GM19240 (cell line): ENCODE measurements around the gene GRM5.
"Not testable (repeated sequence)": the region's sequence is repeated elsewhere in the genome, so short reads cannot be mapped to it uniquely, and the experiment has no call there.

Experiments
- DNase-seq: peaks from one replicate; pipeline ENCODE4 v3.0.0; 2011; ENCODE audit warnings: low spot score; ENCODE audit not compliant: insufficient read length

Gene GRM5

DNA sequence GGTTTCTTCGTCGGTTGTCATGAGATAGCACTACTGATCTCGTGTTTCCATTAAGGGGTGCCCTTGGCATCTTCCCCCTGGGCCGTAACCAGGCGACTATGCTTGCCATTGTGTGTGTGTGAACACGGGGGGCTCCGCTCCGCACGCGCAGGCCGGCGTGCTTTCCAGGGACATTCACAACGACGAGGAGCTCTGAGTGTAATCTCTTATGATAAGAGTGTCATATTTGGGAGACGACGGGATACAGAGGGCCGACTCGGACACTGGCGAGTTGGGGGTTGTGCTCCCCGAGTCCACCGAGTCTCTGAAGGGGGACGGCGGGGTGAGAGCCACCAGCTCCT, 557.4 kb downstream of the GRM5 start:
- no peak for DNase-seq

DNA sequence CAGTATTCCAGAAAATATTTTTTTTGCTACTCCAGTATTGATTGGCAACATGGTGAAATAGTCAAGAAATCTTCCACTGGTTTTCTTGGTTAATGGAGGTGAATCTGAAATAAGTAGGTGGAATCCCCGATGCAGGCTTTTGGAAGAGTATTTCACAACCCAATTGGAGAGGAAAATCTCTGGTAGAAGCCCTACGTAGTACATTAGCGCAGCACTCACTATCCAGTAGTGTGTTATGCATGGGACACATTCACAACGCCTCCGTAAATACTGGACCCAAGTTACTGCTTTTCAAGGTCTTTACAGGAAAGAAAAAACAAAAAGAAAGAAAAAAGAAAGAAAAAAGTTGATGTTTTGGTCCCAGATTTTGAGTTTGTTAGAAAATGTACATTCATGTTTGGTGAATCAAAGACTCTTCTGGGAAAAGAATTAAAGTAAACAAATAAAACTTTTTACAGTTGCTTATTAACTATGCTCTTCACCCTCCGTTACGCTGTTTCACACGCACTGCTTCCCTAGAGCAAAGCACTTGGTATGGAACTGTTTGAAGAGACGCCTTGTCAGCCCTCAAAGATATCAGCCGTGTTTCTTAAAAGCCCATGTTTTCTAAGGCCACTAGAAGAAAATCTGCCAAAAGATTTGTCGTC, 557.9 kb downstream of the GRM5 start:
- no peak for DNase-seq

DNA sequence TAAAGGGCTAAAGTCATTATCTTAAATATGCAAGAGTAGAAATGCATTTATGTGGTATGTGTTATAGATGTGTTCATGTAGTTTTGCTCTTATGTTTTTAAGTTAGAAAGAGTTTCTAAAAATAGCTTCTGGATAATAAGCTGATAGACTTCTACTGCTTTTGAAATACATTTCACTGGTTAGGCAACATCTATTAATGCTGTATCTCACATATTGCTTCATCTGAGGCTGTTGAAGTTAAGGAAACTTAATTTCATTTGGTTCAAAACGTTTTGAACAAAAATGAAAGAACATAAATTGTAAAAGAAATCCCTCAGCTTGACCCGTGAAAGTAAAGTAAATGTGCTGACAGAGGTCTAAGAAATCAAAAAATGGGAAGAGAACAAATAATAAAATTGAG, 564.2 kb downstream of the GRM5 start:
- DNase-seq, result no peak

DNA sequence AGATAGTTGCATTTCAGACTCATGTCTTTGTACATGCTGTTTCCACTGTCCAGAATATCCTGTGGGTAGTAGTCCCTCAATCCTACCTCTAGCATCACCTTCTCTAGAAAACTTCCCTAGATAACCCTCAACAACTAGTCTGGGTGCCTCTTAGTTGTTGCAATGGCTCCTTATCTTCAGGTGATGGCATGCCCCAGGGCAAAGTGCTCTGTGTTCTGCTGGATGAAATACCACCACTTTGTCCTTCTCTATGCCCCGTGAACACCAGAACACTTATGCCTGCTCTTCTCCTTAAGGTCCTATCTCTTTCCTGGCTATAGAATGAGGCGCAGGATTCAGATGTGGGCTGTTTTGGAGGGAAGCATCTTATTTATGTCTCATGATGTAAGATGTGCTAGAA, 569.9 kb downstream of the GRM5 start:
- DNase-seq, result no peak

DNA sequence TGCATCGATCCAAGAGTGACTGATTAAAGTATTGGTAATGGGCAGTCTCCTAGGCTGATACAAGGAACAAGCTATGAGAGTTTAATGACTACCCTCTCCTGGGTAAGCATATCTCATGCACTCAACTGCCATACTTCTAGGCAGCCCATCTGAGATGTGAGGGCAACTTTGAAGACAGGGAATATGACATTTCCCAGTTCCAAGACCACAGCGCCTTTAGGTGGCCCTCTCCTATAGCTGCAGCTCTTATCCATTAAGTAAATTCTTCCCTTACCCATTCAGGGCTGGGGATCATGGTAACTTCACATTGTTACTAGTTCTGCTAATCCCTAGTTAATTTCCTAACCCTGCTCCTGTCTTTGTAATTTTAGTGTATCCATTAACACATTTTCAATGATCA, 570.9 kb downstream of the GRM5 start:
- DNase-seq, result no peak

DNA sequence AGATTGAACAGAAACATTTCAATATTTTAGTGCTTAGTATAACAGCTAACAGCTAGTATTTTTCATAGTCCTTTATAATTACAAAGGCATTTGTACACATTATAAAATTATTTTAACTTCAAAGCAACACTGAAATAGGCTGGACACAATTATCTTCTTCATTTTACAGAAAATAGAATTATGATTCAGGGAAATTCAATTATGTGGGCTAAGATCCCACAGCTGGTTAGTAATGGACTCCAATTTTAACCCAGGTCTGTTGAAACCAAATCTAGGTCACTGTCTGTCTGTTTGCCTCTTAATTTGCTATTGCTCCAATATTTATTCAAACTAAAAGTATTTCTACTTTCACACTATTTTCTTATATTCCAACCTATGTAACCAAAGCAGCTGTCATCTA, 574.1 kb downstream of the GRM5 start:
- no peak for DNase-seq

DNA sequence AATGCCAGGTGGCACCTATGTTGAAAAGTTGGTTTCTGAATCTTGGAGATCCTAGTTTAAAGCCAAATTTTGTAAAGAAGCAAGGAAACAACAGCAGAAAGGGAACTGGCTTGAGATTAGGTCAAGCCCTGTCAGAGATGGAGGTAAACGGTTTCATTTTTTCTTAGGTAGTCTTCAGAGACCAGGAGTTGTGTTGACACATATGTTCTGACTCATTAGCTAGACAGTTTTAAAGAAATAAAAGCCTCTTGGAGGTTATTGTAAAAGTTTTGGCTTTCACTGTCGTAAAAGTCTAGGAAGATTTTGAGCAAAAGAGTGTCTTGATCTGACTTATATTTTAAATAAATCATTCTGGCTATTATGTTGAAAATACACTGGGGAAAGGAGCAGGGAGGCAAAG, 576.8 kb downstream of the GRM5 start:
- no peak for DNase-seq

DNA sequence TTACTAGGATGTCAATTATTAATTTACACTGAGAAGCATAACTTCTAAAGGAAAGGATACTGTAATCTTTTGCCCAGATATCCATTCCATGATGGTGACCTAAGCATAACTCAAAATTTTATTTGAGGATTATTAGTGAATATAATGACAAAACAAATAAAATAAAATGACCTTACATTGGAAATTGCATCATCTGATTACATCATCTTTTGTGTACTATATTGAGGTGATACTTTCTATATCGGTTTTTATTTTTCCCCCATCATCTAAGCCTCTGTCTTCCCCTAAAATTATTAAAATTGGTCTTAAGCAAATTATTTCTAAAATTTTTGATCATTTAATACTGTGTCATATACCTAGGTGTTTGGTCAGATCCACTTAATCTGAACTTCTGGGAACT, 578.1 kb downstream of the GRM5 start:
- no peak for DNase-seq

DNA sequence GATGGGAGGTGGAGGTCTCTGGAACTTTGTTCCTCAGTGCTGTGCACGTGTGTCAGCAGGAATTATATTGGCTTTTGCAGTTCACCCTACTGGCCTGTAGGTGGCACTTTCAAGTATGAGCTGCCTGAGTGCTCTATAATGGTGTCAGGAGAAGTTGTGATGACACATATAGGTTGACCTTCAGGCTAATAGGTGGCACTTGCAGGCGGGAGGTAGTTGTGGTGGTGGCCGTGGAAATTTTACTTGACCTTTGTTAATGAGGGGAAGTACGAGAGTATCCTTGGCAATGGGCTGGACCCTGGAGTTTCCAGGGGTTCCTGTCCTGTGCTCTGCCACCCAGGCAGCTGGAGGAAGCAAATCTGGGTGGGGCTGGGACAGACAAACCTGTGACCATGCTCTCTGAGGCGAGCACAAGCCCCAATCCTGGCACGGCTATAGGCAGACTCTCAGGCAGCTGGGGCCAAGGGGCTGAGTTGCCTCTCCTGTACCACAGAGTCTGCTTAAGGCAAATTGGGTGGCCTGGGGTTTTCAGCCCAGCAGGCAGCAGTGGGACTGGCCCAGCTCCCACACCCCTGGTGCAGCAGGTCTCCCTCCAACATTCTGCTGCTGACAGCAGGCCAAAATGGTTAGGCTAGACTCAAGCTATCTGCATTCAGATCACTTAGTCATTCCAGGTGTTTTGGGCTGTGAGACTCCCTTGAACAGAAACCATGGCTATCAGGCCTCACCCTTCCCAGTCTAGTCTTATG, 580.7 kb downstream of the GRM5 start:
- peak; percentile 12 for DNase-seq

DNA sequence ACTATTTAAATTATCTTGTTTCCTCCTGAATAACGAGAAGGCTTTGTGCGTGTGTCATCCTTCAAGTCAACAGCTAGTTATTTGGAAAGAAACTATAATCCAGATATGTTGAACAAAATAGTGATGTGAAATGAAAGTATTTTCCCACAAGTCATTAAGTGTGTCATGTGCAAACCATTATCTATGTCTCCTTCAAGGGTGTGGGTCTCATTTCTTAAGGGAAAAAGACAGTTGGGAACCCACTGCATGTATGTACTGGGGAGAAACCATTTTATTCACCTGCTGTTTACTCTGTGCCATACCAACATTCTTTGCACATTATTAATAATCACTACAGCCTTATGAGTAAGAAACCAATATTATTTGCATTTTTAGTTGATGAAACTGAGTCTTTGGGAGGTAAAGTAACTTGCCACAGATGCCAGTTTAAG, 582.9 kb downstream of the GRM5 start:
- no peak for DNase-seq

DNA sequence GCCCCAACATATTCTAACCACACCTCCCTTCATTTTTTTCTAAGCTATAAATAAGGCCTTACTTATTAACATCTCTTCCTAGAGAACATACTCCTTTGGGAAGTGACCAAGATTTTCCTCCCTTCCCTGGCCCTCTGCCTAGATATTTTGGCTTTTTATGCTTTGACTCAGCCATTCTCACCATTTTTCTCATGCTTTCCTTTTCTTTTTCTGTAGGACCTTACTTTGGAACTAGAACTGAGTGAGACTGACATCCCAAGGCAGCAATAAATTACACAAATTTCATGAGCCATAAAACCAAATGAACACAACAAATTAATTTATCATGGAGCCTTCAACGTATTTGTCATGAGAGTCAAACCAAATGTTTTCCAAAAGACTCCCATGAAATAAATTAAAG, 585.6 kb downstream of the GRM5 start:
- DNase-seq, result no peak

DNA sequence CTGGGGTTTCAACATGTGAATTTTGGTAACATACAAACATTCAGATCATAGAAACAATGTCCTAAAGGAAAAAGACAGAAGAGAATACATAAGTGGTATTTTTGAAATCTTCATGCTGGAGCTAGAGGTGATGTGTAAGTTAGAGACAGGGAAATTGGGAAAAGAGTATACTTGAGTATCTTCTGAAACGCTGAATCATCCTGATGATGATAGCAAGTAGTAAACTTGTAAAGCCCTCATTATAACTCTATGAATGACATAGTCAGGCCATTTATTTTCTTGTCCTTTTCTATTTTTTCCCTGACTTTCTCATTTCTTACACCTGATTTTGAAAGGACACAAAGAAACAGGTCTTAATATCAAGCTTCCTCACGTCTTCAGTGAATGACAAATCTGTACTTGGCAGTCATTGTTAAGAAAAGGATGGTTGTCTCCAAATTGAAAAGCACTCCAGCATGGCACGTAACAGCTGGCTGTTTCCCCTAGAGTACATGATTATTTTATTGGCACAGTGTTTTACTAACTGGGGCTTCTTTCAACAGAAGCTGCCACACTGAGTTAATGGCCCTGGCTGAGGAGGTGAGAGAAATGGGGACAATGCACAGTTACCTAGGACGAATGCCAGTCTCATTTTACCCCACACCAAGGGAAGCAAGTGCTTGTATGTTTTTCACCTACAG, 587.5 kb downstream of the GRM5 start:
- DNase-seq, result no peak

DNA sequence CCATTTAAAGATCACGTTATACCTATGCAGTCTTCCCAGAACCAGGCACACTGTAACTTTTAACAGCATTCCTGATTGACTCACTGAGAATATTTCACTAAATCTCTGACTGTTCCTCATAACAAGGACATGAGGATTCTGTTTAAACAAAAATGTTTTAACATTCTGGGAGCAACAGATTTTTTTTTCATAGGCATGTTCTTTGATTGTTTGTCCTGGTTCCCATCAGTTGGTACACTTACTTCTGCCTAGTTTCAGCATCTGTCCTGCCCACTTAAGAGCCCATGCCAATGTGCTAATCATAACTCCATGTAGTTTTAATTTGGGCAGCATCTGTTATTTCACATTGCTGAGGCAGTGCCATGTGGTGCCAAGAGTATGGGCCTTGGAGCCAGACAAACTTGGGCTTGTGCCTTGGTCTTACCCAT, 589.8 kb downstream of the GRM5 start:
- no peak for DNase-seq

DNA sequence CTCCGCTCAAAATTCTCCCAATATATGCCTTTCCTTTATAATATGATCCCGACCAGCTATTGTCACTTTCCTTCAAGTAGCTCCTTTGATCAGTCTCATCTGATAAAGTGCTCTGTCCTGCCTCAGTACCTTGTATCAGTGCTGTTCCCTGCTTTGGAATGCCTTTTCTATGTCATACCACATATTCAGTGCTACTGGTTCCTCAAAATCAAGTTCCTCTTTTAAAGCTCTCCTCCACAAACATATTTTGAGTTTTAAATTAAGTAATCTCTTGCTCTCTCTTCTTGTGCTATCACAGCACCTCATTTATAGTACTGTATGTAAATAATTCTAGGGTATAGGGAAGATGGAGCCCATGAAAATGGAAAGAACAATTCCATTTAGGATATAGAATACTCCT, 591.1 kb downstream of the GRM5 start:
- no peak for DNase-seq

DNA sequence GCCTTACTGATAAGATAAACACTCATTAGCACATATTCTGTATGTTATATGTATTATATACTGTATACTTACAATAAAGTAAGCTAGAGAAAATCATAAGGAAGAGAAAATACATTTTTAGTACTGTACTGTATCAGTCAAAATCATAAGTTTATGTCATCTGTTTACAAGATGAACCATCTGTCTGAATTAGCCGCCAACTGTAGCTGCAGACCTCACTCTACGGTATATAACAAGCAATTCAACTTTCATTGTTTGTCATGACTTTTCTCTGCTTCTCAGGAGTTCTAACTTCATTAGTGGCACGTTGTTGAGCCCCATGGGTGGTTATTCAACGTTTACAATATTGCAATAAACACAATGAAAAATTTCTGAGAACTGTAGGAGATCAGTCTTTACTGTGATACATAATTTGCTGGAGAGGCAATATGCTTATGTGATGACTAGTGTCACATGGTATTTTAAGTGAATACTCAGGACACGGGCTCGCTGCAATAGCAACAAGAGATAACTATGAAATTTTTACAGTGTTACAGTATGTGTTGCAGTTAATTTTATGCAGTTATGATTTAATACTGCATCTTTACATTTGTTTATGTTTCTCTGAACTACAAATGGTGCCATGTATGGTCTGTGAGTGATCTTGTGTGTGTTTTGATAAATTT, 596.1 kb downstream of the GRM5 start:
- no peak for DNase-seq

DNA sequence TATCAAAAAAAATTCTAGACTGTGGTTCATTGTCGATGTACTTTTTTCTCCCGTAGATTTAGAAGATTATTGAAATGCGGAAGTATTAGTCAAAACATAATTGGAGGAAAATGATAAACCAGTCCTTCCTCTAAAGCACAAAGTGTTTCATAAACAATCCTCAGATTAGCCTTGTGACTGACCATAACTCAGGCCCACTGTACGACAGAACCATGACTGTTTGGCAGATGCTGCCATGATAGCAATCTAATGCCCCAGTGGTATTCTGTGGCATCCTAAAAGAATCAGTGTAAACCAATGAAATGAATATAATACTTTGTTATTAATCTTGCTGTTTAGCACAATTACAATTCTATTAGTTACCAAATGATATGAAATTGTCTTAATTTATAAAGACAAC, 601.3 kb downstream of the GRM5 start:
- no peak for DNase-seq

DNA sequence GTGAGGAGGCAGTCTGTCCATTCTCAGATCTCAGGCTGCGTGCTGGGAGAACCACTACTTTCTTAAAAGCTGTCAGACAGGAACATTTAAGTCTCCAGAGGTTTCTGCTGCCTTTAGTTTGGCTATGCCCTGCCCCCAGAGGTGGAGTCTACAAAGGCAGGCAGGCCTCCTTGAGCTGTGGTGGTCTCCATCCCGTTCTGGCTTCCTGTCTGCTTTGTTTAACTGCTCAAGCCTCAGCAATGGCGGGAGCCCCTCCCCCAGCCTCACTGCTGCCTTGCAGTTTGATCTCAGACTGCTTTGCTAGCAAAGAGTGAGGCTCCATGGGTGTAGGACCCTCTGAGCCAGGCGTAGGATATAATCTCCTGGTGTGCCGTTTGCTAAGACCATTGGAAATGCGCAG, 602.5 kb downstream of the GRM5 start:
- DNase-seq, result not testable (repeated sequence)

DNA sequence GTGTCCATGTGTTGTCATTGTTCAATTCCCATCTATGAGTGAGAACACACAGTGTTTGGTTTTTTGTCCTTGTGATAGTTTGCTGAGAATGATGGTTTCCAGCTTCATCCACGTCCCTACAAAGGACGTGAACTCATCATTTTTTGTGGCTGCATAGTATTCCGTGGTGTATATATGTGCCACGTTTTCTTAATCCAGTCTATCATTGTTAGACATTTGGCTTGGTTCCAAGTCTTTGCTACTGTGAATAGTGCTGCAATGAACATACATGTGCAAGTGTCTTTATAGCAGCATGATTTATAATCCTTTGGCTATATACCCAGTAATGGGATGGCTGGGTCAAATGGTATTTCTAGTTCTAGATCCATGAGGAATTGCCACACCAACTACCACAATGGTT, 607.7 kb downstream of the GRM5 start:
- not testable (repeated sequence) for DNase-seq

DNA sequence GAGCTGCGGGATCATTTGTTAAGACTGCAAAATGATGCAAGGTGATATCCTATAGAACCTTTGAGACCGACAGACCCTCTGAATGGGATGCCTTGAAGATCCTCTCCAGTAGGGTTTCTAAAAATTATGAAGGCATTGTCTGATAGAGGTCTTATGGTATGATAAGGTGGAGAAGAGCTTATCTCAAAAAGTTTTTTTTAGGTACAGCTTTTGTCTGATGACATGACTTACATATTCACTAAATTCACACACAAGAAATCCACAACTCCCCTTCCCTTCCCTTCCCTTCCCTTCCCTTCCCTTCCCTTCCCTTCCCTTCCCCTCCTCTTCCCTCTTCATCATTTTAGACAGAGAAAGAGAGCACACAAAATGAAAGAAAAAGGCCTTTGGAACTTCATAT, 609.8 kb downstream of the GRM5 start:
- DNase-seq, result no peak

DNA sequence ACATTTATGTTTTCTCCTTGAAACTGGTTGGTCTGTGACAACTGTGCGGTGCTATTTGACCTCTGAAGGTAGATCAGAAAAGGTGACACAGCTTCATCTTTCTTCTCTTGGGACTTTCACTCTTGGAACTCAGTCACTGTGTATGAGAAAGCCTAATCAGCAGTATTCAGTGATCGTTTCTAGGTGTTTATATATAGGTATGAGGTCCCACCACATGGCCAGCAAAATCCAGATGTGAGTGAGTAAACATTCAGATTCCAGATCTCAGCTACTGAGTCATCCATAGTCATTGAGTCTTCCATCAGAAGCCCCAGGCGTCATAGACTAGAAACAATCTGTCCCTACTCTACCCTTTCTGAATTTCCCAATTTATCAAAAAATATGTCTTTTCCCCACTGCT, 610.9 kb downstream of the GRM5 start:
- DNase-seq, result no peak
